Ishikawa (cell line): Measurements from ENCODE around the gene NFKB1.

Source experiments
- CEBPB ChIP-seq: IDR thresholded peaks from 2 replicates; pipeline ENCODE4 v1.6.1; 2012
- EGR1 ChIP-seq: IDR thresholded peaks from 2 replicates; pipeline ENCODE4 v1.6.1; 2012
- EP300 ChIP-seq: IDR thresholded peaks from 2 replicates; pipeline ENCODE4 v1.6.1; 2012; ENCODE audit warnings: borderline replicate concordance
- NFIC ChIP-seq: IDR thresholded peaks from 2 replicates; pipeline ENCODE4 v1.6.1; 2012
- RAD21 ChIP-seq: IDR thresholded peaks from 2 replicates; pipeline ENCODE4 v1.6.1; 2012; ENCODE audit warnings: low read depth
- TCF12 ChIP-seq: IDR thresholded peaks from 2 replicates; pipeline ENCODE4 v1.6.1; 2012; ENCODE audit warnings: low read depth
- YY1 ChIP-seq: IDR thresholded peaks from 2 replicates; pipeline ENCODE4 v1.6.1; 2012; ENCODE audit warnings: low read depth
- TF ChIP-seq, protein P1 (sequence below): IDR thresholded peaks from 2 replicates; pipeline ENCODE4 v1.6.1; 2012

DNA sequence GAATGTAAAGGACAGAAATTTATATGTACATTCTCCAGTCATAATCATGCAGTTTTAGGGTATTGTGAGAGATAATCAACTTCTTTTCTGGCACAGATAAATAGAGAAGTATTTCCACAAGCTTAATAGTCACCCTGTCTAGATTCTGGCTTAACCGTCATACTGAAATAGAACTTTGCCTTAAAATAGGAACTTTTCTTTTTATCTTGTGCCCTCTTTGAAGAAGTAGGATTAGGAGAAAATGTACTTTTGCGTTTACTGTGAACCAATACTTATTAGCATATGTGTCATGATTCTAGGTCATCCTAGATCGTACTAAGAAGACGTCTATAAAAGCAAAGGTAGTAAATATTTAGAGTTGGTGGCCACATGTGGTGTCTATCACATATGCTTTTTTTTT lies 95.4 kb downstream of the NFKB1 start:
- no peak for TF ChIP-seq NFIC
- TF ChIP-seq TCF12, result no peak
- no peak for TF ChIP-seq CEBPB
- TF ChIP-seq YY1, result no peak
- TF ChIP-seq, protein P1, sequence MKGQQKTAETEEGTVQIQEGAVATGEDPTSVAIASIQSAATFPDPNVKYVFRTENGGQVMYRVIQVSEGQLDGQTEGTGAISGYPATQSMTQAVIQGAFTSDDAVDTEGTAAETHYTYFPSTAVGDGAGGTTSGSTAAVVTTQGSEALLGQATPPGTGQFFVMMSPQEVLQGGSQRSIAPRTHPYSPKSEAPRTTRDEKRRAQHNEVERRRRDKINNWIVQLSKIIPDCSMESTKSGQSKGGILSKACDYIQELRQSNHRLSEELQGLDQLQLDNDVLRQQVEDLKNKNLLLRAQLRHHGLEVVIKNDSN, result no peak
- no peak for TF ChIP-seq EGR1
- no peak for TF ChIP-seq EP300
- no peak for TF ChIP-seq RAD21
